Progenitor cell of endocrine pancreas (in vitro differentiated cells): ENCODE data around the gene PSMD11. TPM values are rescaled to one million over a fixed set of nuclear protein-coding genes. Genes with fewer than 3 reads are reported as not detected.

ENCODE experiments used
- DNase-seq: peaks from one replicate; pipeline ENCODE4 v3.0.0; 2021; ENCODE audit warnings: low spot score; ENCODE audit not compliant: unreplicated experiment
- H3K27ac Mint-ChIP-seq: 2 replicates; pipeline ENCODE4 v1.8.0; 2021; ENCODE audit warnings: mild to moderate bottlenecking, moderate library complexity, mixed read lengths
- H3K27me3 Mint-ChIP-seq: 2 replicates; pipeline ENCODE4 v1.8.0; 2021; ENCODE audit warnings: mixed read lengths
- H3K36me3 Mint-ChIP-seq: 2 replicates; pipeline ENCODE4 v1.8.0; 2022; ENCODE audit warnings: mixed read lengths; ENCODE audit not compliant: insufficient read depth
- H3K4me1 Mint-ChIP-seq: 2 replicates; pipeline ENCODE4 v1.8.0; 2021; ENCODE audit warnings: low read depth, mixed read lengths
- H3K4me3 Mint-ChIP-seq: 2 replicates; pipeline ENCODE4 v1.8.0; 2021; ENCODE audit warnings: low read depth, mild to moderate bottlenecking, moderate library complexity, mixed read lengths
- H3K9me3 Mint-ChIP-seq: 2 replicates; pipeline ENCODE4 v1.8.0; 2021; ENCODE audit warnings: low read depth, mixed read lengths
- total RNA-seq: library from RNA; stranded (reverse); gene quantifications from 2 replicates; pipeline ENCODE4 v1.2.1, GENCODE V29; 2021
- TF ChIP-seq, protein P1 (sequence below): fragments of 200-600 bp; sonication (generic); IDR thresholded peaks from one replicate; pipeline ENCODE4 v1.5.0; 2021; ENCODE audit warnings: antibody characterized with exemption, mild to moderate bottlenecking; ENCODE audit not compliant: unreplicated experiment

PSMD11 gene
- total RNA-seq, 1 donor from 2014 or later: 110 TPM

DNA sequence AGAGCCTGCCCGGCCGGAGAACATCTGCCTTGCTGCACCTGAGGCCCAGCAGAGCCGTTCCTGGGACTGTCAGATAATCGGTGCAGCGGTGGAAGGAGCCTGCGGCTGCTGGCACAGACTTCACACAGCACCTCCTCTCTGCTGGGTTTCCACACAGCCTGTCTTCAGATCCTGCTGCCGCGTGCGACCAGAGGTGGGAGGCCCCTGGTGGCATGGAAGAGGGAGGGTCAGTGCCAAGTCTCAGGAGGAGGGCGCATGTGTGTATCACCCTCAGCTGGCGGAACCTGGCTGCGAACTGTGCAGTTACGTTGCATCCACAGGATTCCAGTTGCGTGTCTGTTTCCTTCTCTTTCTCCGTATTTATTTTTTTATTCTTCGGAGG lies 45.8 kb downstream of the PSMD11 start:
- H3K9me3 Mint-ChIP-seq: no peaks in the 10 kb centered on the region
- peaks cover 1% of the 10 kb centered on the region for H3K36me3 Mint-ChIP-seq
- peaks cover 25% of the 10 kb centered on the region for H3K4me1 Mint-ChIP-seq
- DNase-seq: no peak
- H3K27ac Mint-ChIP-seq: no peak overlapping the region
- TF ChIP-seq, protein P1, sequence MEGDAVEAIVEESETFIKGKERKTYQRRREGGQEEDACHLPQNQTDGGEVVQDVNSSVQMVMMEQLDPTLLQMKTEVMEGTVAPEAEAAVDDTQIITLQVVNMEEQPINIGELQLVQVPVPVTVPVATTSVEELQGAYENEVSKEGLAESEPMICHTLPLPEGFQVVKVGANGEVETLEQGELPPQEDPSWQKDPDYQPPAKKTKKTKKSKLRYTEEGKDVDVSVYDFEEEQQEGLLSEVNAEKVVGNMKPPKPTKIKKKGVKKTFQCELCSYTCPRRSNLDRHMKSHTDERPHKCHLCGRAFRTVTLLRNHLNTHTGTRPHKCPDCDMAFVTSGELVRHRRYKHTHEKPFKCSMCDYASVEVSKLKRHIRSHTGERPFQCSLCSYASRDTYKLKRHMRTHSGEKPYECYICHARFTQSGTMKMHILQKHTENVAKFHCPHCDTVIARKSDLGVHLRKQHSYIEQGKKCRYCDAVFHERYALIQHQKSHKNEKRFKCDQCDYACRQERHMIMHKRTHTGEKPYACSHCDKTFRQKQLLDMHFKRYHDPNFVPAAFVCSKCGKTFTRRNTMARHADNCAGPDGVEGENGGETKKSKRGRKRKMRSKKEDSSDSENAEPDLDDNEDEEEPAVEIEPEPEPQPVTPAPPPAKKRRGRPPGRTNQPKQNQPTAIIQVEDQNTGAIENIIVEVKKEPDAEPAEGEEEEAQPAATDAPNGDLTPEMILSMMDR: no peak
- no peaks in the 10 kb centered on the region for H3K27me3 Mint-ChIP-seq
- H3K4me3 Mint-ChIP-seq: no peak overlapping the region

DNA sequence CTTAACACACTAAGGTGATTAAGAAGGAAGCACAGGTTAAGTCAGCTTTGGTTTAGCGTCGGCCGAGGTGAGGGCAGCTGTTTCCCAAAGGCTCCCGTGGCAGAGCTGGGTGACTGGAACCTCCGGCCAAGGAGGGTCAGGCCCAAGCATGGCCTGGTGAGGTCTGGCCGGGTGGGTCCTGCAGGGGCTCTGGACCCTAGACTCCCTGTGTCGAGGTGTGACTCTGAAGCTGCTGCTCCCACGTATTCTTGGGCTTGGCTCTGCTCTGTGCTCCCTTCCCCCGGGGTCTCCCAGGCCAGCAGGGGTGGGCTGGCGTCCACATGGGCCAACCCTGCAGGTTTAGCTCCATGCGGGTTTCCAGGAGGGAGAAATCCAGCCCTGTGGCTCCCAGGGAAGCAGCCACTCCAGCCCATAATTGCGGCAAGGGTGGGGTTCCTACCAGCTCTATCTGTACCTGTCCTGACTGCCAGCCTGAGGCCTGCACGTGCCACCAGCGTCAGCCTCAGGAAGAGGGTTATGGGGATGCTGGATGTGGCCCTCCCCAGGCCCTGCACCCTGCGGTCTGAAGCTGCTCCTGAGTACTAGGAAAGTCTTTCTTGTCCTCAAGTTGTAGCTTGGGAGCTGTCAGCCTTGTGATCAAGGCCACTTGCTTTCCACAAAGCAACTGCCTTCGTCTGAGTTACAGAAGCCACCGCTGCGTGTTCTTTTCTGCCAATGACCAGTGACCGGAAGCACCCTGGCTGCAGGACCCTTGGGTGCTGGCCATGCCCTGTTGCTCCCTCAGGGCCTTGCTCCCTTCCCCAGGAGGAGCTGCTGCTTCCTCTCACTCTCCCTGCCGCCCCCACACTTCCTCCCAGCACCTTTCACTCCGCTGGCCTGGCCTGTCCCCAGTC lies 47.3 kb downstream of the PSMD11 start:
- H3K9me3 Mint-ChIP-seq: no peaks in the 10 kb centered on the region
- no peaks in the 10 kb centered on the region for H3K27me3 Mint-ChIP-seq
- TF ChIP-seq, protein P1: no peak
- H3K4me3 Mint-ChIP-seq: no peak overlapping the region
- peaks cover 1% of the 10 kb centered on the region for H3K36me3 Mint-ChIP-seq
- no peak overlapping the region for H3K27ac Mint-ChIP-seq
- H3K4me1 Mint-ChIP-seq: peaks cover 25% of the 10 kb centered on the region
- no peak for DNase-seq

DNA sequence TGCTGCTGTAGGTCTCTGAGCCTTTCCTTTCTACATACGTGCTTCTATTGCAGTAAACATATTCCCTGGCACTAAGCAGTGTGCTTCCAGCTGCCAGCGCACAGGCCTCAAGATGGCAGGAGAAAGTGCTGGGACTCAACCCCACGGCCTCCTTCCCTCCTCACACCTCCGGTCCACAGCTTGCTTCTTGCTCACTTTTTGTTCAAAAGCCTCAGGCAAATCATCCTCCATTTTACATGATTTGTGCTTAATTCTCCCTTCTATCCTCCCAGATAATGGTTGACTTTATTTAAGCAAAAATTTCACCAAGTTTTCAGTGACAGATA lies 47.9 kb downstream of the PSMD11 start:
- TF ChIP-seq, protein P1: no peak
- DNase-seq: no peak
- H3K36me3 Mint-ChIP-seq: peaks cover 1% of the 10 kb centered on the region
- H3K4me1 Mint-ChIP-seq: peaks cover 25% of the 10 kb centered on the region
- no peak overlapping the region for H3K4me3 Mint-ChIP-seq
- no peaks in the 10 kb centered on the region for H3K27me3 Mint-ChIP-seq
- H3K27ac Mint-ChIP-seq: no peak overlapping the region
- no peaks in the 10 kb centered on the region for H3K9me3 Mint-ChIP-seq

DNA sequence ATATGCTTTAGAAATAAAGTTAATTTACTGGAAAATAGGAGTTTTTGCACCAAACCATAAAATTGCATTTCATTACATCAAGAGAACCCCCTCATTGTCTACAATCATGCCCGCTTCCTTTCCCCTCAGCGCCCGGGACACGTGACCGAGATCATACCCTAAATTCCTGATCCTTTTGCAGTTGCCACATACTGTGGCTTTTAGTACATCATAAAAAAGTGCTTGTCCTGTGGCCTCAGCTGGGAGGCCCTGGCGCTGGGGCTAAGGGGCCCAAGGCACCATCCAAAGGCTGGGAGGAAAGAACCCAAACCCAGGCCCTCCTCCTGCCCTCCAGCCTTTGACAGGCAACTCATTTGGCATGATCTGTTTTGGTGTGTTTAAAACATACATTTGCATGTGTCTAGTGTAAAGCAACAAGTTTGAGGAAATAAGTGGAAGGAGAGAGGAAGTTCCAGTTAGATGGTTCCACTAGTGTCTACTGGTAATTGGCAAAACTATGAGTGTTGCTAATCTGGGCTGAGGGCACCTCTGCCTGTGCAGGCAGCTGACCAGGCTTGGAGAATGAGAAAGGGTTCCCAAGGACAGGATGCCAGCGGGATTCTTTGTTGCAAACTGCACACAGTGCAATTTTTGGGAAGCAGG lies 48.5 kb downstream of the PSMD11 start:
- H3K4me3 Mint-ChIP-seq: no peak overlapping the region
- H3K27ac Mint-ChIP-seq: no peak overlapping the region
- no peak for DNase-seq
- H3K36me3 Mint-ChIP-seq: no peaks in the 10 kb centered on the region
- H3K9me3 Mint-ChIP-seq: no peaks in the 10 kb centered on the region
- no peaks in the 10 kb centered on the region for H3K27me3 Mint-ChIP-seq
- peaks cover 21% of the 10 kb centered on the region for H3K4me1 Mint-ChIP-seq
- TF ChIP-seq, protein P1: no peak

DNA sequence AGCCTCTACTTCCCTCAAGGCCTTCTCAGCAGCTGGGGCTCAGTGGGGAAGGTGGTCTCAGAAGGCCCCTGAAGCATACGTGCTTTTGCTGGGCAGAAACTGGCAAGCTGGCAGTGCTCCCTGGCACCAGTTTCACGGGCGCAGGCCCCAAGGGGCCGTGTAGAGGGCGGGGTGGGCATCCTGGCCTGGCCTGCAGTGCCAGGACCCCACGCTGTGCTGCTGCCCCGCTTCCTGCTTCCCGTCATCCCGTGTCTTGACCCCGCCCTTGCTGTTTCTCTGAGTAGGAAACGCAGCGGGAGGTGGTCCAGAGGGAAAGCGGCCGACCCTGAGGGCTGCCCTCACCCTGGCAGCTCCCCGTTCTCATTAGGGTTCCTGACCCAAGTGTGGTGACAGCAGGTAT lies 49.3 kb downstream of the PSMD11 start:
- H3K27ac Mint-ChIP-seq: no peak overlapping the region
- H3K4me1 Mint-ChIP-seq: peaks cover 15% of the 10 kb centered on the region
- H3K4me3 Mint-ChIP-seq: no peak overlapping the region
- H3K27me3 Mint-ChIP-seq: no peaks in the 10 kb centered on the region
- TF ChIP-seq, protein P1: no peak
- DNase-seq: no peak
- no peaks in the 10 kb centered on the region for H3K9me3 Mint-ChIP-seq
- H3K36me3 Mint-ChIP-seq: no peaks in the 10 kb centered on the region
